GM13976 (cell line): ENCODE data around the gene ATP1A4.

ENCODE experiments used
- DNase-seq: peaks from one replicate; pipeline ENCODE4 v3.0.0; 2012; ENCODE audit warnings: low spot score
- in situ Hi-C: fragments of 300-500 bp; cut with MboI; formaldehyde crosslinking; loops from one replicate; pipeline ENCODE4 v1.12.0; 2022; ENCODE audit warnings: low sequenced_read_pairs, mixed read lengths, inconsistent platforms; ENCODE audit not compliant: unreplicated experiment
- TF ChIP-seq, protein P1 (sequence below): IDR thresholded peaks from 2 replicates; pipeline ENCODE4 v1.5.1; 2012; ENCODE audit warnings: borderline replicate concordance, mild to moderate bottlenecking; ENCODE audit not compliant: insufficient read depth; ENCODE audit errors: extremely low read depth, missing control alignments, control extremely low read depth

The ATP1A4 gene

DNA sequence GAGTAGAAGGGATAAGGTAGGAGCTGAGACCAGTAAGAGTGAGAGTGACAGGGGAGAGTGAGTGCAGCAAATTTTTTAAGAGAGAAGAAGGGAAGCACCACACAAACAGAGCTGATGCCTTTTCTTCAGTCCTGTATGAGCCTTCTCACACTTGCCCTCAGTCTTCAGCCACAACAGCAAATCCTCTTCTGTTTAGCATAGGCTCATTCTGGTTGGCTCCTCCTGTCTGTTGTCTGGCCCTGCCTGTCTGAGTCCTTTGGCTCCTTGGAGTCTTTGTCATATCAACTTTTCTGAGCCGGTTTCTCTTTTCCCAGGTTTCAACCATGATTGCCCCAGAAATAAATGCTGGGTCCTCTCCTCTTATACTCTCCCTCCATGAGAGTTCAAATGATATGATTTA is 26.3 kb downstream of the ATP1A4 start:
- DNase-seq: no peak
- TF ChIP-seq, protein P1, sequence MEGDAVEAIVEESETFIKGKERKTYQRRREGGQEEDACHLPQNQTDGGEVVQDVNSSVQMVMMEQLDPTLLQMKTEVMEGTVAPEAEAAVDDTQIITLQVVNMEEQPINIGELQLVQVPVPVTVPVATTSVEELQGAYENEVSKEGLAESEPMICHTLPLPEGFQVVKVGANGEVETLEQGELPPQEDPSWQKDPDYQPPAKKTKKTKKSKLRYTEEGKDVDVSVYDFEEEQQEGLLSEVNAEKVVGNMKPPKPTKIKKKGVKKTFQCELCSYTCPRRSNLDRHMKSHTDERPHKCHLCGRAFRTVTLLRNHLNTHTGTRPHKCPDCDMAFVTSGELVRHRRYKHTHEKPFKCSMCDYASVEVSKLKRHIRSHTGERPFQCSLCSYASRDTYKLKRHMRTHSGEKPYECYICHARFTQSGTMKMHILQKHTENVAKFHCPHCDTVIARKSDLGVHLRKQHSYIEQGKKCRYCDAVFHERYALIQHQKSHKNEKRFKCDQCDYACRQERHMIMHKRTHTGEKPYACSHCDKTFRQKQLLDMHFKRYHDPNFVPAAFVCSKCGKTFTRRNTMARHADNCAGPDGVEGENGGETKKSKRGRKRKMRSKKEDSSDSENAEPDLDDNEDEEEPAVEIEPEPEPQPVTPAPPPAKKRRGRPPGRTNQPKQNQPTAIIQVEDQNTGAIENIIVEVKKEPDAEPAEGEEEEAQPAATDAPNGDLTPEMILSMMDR: no peak
- in situ Hi-C loops: no loop called here

DNA sequence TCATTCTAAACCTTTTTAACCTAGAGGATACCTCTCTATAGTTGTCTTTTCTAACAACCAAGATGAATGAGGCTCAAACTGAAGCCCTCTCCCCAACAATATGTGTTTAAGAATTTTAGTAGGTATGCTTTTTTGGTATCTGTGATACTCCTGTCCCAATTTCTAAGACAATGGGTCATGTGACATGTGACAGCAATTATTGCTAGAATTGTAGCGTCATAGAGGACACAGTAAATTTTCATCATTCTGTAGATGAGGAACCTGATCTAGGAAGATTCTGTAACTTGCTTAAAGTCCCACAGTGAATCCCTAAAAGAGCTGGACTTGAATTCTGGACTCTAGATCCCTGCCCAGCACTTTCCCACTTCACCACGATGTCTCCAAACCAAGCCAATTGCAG is 27.3 kb downstream of the ATP1A4 start:
- in situ Hi-C loops: no loop called here

DNA sequence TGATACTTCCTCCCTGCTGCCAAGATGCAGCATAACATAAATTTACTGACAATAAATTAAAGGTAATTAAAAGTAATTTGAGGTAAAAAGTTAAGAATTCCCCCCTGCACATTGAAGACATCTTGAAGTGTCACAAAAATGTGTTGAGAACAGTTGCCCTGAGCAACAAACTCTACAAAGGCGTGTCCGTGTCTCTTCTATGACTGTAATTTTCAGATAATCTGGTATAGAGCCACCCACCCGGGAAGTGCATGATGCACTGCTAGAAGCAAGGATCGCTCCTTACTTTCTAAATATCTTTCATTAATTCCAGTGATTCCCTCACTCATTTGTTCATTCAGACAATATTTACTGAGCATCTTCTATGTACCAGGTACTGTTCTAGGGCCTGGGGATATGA is 27.9 kb downstream of the ATP1A4 start:
- in situ Hi-C loops: no loop called here
- DNase-seq: no peak
- TF ChIP-seq, protein P1: no peak

More for the DNA sequence above, 27.3 kb downstream of the ATP1A4 start:
- no peak for DNase-seq
- TF ChIP-seq, protein P1: no peak

DNA sequence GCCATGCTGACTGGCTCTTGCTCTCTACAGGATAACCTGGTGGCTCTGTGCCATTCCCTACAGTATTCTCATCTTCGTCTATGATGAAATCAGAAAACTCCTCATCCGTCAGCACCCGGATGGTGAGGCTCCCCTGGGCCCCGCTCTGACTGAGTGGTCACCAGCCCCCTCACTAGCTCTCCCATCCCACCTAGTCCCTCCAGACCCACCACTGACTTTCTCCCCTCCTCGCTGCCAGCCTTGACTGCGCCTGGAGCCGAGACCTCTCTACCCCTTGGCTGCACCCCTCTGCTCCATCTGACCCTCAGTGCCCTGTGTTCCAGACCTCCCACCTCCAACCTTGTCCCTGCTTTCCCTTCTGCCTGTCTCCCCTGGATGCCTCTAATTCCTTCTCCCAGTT is 34.8 kb downstream of the ATP1A4 start:
- DNase-seq: no peak
- TF ChIP-seq, protein P1: no peak
- in situ Hi-C loops: no loop called here

DNA sequence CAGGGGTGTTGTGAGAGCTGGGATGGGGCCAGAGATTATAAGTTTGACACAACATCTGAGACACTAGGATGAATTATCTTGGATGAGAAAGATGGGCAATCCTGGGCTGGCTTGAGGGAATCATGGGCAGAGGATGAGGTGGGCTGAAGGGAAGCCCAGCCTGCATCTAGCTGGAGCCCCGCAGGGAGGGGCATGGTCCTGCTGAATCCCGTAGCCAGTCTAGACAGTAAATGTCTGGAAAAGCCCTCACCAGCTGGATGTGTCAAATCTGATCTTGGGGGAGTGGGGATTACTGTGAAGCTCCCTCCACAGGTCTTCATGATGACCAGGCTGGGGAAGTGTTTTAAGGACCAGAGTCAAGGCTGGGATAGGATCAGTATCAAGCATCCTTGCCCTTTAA is 35.3 kb downstream of the ATP1A4 start:
- TF ChIP-seq, protein P1: no peak
- DNase-seq: no peak
- in situ Hi-C loops: no loop called here

DNA sequence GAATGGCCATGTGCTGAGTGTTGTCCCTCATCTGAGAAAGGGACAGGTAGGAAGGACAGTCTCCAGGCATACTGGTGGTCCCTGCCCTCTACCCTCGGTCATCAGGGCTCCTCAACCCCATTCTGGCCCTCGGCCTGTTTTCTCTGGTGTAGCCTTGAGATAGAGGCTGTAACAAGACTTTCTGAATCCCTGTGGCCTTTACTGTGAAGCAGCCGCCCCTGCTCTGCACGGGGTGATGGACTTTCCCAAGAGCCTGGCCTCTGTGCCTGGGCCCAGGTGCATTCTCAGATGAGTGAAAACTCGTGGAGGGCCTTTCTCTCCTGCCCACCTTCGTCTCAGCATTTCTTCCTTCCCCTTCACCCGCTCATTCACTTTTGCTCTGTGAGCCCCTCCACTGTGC is 36.0 kb downstream of the ATP1A4 start:
- DNase-seq: no peak
- TF ChIP-seq, protein P1: no peak
- in situ Hi-C loops: no loop called here

DNA sequence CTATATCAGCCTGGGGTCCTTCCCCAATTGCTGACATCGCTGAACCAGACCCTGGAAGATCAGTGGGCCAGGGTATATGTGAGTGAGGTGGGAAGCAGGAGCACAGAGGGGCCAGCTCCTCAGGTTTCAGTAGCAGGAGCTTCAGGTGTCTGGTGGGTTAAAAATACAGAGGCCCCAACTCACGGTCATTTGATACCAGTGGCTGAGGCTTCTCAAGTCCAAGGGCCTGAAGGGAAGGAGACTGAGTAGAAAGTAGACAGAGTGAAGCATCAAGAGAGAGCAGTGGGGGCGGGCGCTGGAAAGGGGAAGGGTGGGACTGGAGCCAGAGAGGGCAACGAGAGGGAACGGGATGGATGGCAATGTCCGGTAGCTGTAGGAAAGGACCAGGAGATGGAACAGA is 36.9 kb downstream of the ATP1A4 start:
- in situ Hi-C loops: no loop called here
- TF ChIP-seq, protein P1: no peak
- no peak for DNase-seq
